Measurements from ENCODE around the gene CAMTA1.

The CAMTA1 gene

DNA sequence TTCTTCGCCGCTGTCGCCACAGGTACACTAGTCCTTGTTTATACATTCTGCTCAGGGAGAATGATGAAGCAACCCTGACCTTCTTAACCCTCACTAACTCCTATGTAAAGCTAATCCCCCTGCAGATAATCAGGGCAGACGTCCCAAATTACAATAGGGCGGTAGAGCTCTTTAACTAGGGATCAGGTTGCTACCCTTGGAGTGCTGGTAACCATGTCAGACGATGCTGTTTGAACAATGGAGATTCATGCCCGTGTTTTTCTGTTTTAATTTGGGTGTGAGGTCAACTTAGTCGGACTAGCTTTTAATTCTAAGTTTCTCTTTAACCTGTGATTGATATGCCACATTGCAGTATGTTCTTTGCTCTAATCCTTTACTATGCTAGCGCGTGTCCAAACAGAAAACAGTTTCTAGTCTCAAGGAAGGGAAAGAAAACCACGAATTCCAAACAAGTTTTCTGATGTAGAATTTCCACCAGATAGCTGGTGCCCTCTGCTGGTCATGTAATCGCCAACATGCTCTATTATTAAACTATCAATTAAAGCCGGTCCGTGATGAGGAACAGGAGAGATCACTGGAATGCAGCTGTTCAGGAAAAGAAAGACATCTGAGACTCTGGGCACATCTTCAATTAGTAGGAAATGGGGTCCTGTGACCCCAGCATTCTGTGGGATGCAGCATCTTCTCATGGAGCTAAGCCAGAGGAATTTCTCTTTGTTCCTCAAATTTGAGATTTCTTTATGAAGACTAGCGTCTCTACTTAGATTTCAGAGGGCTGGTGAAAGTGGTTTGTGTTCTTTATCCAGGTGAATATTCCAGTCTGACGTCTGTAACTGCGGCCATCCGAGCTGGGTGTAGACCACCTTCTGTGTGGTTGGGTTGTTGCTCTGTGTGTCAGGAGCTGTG lies 967.5 kb downstream of the CAMTA1 start:
- DNase-seq, result peak; percentile 79

DNA sequence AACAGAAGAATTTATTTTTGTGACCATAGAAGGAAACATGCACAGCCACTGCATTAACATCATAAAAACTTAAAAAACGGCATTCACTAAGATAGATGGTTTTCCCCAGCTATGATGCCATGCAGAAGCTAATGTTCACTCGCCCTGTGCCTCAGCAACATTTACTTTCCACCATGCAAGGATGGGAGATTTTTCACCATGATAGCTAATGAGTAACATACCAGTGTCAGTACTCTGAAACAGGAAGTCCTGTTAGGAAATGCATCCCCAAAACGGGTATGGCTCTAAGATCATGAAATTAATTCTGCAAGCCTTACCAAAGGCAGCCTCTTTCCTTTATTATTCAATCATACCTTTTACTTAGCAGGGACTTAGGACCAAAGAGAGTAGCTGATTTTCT lies 968.4 kb downstream of the CAMTA1 start:
- DNase-seq, result no peak

DNA sequence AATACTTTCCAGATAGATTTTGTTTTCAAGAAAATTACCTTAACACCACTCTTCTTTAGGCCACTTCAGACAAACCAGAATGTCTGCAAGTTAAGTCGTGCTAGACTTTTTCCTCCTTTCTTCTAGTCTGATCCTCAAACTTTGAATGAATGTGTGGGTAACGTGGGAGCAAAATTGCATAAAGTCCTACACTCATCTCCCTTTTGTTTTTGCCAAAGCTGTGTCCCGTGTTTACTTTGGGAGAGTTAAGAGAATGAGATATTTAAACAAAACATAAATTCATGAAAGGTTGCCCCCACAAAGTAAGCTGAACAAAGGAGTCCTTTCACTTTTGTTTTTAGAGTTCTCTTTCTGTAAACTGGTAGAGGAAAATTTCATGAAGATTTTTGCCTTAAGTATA lies 969.0 kb downstream of the CAMTA1 start:
- no peak for DNase-seq

DNA sequence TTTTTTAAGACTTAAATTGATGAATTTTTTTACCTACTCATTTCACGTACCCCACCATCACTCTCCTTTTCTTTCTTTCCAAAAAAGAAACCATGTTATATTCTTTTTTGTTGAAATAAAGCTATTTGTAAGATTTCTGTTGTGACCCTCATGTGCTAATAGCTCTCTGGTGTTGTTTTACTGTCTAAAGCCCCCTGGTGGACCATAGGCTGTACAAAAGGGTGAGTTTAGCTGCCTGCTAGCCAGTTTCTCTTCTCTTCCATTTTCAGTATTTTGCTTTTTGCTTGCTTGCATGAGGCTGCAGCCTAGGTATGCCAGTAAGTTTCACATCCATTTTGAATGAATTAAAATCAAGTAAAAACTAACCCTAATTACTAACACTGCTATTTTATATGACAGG lies 970.2 kb downstream of the CAMTA1 start:
- DNase-seq, result peak; percentile 36

DNA sequence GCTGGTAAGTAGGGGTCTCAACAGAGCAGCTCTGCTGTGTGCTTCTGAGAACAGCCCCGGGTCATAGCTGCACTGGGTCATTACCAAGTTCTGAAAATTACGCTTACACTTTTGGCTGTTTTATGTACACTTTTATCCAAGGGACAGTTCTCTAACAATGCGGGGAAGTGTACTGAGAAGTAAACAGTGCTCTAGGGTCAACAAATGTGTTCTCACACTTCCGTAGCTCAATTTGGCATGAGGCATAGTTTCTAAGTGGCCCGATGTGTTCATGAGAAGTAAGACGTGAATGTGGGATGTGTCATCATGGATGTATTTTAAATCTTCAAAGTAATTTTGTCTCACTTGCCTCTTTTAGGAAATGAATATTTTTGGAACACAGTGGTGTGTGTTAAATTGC lies 975.0 kb downstream of the CAMTA1 start:
- no peak for DNase-seq

DNA sequence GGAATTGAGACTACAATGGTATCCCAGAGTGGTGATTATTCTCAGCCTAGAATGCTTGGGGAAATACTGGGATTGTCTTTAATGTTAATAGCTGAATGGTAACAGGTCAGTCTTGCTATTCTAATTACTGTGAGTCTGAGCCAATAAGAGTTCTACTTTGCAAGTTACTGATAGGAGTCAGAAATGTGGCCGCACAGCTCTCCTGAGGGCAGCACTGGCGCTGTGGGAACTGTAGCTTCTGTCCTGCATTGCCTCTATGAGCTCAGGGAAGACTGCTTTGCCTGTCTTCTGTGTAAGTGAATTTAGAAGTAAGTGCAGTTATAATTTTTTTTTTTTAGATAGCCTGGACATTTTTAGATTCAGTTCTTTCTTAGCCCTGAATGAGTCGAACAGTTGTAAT lies 975.8 kb downstream of the CAMTA1 start:
- no peak for DNase-seq

DNA sequence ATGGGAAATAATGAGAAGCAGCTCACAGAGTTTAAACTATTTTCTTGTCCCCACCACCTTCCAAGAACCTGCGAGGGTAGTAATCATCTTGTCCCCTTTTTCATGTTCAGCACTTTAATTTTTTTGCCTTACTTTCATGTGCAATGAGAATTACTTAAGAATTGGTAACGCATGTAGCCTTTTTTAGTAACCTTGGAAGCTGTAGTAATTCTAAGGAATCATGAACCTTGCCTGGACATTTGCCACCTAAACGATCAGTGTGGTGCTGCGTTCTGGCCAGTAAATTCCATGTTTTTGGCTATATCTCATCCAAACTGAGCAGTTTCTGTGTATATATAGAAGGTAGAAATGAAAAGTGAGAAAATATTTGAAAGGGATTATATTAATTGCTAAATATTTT lies 981.9 kb downstream of the CAMTA1 start:
- no peak for DNase-seq

DNA sequence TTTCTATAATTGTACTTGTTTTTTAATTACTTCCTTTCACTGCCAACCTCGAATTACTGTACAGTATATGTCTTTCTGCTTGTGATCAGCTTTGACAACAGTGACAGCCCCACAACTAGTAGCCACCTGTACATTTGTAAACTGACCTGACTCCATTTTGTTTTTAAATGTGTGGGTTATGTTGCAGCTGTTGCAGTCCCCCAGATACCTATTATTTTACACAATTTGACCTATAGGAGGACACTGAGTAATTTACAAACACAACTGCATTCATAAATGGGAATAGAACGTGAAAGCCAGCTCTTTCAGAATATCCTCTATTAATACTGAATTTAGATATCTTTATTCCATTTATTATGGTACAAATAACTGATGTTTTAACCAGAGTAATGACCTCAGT lies 983.3 kb downstream of the CAMTA1 start:
- peak; percentile 49 for DNase-seq

DNA sequence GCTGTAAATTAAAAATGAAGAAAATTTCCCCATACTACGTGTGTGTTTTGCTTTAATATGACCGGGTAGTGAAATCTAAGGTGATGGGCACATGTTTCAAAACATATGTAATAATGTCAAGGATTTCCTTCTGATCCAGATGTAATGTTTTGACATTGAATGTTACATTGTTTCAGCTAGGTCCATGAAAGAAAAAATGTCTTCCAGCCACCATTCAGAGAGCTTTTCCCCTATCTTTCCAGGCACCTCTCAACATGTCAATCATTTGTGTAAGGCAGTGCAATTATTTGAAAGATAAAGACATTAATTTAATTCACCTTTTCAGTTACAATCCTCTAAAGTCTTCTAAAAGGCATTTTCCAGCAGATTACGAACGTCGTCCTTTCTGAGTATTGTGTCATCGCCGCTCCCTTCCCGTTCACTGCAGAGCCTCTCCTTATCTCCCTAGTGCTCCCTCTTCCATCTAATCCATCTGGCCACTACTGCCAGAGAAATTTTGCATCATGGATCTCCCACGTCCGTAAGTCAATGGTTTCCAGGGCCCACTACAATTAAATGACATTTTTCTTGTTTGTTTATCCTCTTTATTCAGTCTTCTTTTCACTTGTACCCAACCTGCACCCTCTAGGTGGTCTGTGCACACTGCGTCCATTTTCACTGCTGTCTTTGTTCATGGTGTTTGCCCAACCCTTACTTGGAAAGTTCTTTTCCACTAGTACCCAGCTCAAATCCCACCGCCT lies 984.6 kb downstream of the CAMTA1 start:
- peak; percentile 75 for DNase-seq

DNA sequence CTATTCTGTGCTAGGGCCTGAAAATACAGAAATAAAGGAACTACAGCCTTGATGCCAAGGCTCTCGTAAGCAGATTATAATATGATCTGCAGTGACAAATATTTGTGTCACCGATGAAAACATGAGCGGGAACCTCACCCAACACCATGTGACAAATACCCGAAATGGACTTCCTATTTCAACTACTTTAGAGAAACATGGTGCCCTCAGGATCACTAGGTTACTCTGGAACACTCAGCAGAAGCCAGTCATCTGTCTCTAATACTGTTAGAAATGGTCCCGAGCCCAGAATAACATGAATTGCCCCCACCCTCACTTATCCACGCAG lies 985.4 kb downstream of the CAMTA1 start:
- no peak for DNase-seq

DNA sequence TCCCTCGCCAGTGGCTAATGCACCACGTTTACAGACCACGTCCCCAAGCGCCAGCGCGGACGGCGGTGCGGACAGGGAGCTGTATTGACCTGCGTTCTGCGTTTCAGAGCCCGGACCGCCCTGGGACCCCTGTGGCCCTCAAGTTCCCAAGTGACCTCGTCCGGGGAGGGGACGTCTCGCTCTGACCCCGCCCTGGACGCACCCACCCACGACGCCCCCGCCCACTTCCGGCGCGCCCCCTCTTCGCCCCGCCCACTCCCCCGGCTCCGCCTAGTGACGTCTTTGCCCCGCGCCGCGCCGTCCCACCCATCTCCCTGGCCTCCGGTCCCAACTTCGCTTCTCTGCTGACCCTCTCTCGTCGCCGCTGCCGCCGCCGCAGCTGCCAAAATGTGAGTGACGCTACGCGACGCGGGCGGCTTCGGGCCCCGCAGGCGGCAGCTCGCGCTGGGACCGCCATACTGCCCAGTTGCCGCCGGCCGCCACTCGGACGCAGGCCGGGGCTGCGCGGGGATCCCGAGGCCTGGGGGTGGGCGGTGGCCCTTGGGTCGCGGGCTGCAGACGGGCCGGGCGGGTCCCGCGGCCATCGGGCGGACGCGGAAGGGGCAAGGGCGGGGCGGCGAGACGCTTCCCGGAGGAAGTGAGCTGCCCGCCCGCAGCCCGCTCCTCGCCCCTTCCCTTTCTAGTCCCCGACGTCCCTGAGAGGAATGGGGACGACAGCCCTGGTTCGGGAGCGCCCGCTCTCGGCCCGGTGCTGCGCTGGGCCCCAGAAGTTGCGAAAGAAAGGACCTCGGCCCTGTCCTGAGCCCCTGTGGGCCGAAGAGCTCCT lies 986.0 kb downstream of the CAMTA1 start, which contains the start of gene VAMP3:
VAMP3 (plus strand) TSS at position 300 of the 826 bp plus-strand sequence; CDS start at position 388, 88 bp downstream.
- peak; percentile 85 for DNase-seq

DNA sequence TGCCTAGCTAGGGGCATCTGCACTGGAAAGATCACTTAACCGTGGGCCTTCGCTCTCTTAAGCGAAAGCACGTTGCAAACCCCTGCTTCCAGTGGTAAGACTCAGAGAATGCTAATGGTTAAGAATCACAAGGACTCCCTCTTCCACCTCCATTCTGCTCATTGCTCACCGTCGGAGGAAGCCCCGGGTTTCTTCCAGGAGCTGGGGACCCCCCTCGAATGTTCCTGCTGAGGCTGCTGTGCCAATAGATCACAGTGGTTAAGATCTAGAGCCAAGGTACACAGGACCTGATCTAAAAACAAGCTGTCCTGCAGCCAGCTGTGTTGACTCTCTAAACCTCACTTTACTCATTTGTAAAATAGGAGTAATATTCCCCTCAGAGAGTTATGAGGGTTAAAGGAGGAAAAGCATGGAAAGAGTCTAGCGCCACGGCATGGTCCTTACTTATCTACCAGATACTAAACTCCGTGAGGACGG lies 986.6 kb downstream of the CAMTA1 start:
- no peak for DNase-seq

DNA sequence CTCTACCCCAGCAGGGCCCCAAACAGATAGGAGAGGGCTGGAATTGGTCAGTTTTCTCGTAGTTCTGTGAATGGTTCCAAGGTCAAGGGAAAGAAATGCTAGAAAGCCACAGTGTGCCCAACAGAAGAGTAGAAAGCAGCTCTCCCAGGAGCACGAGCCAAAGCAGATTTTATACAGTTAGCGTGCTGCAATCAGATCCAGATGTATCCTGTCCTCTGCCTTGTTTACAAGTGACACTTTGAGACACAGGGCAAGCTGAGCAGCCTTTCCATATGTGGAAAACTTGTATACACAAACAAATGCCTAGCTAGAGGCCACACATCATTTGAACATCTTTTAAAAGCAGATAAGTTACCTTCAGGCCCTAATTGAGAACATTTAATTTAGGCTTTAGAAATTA lies 992.3 kb downstream of the CAMTA1 start:
- DNase-seq, result no peak

DNA sequence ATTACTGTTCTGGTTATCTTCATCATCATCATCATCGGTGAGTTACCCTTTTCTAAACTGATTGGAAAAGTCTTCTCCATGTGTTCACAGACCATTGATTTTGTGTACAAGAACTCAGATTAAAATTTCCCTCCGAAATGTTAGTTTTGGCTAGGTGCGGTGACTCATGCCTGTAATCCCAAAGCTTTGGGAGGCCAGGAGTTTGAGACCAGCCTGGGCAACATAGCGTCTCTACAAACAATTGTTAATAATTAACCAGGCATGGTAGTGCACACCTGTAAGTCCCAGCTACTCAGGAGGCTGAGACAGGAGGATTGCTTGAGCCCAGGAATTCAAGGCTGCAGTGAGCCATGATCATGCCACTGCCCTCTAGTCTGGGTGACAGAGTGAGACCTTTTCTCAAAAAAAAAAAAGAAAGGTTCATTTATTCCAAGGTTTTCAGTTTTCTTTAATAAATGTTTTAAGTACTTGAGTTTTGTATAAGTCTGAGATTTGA lies 992.9 kb downstream of the CAMTA1 start:
- DNase-seq, result no peak

DNA sequence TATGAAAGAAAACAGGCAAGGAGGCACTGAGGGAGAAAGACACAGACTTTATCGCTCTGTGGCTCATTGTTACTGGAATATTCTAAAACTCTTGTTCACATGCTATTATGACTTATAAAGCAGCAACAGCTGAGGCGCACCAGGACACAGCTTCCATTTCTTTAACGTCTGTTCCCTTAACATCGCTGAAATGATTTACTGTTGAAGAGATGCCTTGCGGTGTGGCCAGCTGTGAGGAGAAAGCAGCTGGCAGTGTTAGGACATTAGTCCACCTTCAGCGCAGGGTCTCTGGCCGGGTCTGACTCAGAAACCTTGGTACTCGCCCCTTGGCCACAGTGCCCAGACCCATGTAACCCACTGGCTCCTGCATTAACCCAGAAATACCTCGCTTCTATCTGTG lies 995.7 kb downstream of the CAMTA1 start:
- no peak for DNase-seq

DNA sequence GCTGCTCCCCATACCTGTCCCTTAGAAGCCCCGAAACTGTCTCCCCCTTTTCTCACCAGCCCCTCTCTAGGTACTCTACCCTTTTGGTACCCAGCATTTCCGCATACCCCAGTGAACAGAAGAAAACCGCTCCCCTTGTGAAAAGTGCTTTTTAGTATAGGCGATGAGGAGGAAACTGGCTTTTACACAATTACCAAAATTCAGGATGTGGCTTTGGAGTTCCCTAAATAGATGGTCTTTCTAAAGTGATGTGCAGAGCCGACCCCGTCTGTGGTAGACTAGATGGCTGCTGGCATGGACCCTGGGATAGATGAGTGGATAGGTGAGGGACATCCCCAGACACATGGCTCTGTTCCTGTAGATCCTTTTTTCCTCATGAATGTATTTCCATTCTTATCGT lies 996.2 kb downstream of the CAMTA1 start:
- no peak for DNase-seq

DNA sequence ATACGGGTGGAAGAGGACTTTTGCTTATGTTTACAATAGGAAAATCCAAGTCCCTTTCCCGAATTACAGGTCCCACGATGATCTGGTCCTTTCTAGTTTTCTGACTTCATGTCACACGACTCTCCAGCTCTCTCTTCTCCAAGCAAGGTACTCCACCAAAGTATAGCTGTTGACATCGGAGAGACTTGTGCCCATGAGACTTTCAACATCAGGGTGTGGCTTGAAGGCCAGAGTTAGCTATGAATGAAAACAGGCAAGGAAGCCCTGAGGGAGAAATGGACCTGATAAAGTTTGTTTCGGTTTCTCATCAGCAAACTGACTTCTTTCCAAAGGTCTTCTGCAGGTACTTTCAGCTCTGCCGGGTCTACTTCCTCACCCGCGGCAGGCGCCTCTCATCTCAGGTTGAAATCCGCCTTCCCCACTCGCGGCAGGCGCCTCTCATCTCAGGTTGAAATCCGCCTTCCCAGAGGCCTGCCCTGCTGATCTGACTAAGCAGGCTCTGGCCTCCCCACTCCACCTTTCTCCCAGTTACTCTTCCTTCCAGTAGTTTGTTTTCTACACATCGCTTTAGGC lies 996.8 kb downstream of the CAMTA1 start:
- DNase-seq, result no peak

DNA sequence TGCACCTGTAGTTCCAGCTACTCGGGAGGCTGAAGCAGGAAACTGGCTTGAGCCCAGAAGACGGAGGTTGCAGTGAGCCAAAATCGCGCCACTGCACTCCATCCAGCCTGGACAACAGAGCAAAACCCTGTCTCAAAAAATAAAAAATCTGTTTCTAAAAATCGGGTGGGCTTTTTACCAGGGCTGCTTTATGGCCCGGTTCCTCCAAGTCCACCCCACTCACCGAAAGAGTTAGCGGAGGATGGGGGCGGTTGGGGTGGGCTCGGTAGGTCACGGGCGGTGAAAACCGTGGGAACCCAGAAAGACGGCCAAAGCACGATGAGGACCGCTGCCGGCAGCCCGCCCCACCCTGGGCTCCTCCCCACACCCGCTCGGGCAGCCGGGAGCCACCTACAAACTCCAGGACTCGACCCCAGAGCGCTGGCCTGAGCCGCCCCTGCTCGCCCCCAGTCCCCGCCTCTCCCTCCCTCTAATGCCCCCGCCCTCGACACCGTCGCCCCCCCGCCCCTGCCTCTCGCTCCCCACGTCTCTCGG lies 998.0 kb downstream of the CAMTA1 start:
- peak; percentile 56 for DNase-seq

DNA sequence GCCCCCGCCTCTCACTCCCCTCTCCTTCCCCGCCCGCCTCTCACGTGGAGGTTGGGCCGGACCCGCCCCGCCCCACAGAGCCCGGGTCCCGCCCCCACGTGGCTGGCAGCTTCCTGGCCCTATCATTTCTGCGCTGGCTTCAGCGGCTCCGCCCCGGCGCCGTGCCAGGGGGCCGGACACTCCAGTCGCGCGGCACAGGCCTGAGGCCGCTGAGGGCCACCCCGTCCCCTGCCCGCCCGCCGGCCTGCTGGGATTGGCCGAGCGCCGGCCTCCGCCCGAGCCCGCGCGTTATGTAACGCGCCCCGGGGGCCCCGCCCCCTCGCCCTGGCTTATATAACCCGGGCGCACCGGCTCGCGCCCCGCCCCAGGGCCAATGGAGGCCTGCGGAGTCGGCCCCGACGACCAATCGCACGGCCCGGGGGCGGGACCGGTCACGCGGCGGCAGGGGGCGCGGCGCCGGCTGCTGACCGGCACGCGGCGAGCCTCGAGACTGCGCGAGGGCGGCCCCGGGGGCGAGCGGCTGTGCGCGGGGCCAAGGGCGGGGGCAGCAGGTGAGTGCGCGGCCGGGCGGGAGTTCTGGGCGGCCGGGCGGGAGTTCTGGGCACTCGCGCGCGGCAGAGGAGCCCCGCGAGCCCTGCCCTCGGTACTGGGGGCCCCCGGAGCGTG lies 998.7 kb downstream of the CAMTA1 start, which contains the start of gene PER3:
PER3 (plus strand) TSS at position 466 of the 666 bp plus-strand sequence. CDS start 587 bp downstream, outside the sequence.
- DNase-seq, result peak; percentile 99

DNA sequence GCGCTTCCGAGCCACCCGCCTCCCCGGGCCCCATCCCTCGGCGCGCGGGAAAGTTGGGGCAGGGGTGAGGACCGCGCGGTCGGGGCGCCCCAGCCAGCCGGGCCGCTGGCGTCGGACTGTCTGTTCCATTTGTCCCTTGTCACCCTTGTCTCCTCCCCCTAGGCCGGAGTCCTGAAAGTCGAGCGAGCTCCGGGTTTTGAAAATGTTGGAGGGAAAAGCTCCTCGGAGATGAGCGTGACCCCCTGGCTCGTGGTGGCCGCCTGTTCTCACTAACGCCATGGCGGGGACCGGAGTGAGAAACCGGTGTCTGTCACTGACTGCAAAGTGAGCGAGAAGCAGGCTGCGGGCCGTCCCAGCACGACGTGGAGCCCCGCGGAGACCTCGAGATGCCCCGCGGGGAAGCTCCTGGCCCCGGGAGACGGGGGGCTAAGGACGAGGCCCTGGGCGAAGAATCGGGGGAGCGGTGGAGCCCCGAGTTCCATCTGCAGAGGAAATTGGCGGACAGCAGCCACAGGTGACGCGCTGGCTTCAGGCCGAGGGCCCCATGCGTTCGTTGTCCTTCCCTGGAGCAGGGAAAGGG lies 999.3 kb downstream of the CAMTA1 start:
- no peak for DNase-seq

DNA sequence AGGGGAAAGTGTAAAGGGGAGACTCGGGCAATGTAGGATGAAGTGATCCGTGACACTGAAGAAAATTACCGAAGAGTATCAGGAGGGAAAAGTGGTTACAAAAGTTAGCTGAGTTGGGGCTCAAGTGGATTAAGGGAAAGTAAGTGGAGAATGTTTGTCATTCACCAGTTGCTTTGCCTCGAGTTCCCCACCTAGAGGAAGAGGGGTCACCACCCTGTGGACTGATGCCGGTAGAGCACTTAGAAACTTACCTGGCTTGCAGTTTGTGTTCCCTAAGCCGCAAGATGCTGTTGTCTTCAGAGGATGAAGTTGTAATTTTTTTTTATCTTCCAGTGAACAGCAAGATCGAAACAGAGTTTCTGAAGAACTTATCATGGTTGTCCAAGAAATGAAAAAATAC lies 999.9 kb downstream of the CAMTA1 start:
- no peak for DNase-seq

All from NCI-H2227 treated with DMSO at 0.1 percent for 48 hours (cell line).